Heart right ventricle (tissue), 16 donors: Measurements from ENCODE around the gene ACBD3. TPM values are rescaled to one million over a fixed set of nuclear protein-coding genes. Genes with fewer than 3 reads are reported as not detected.
"Not testable (repeated sequence)": the region's sequence is repeated elsewhere in the genome, so short reads cannot be mapped to it uniquely, and the experiment has no call there.

Source experiments
- ATAC-seq, 8 donors: fragments of 200-7000 bp; cut with Tn5 transposase; one replicate each; pipeline ENCODE4 v1.9.1; 2020; ENCODE audit warnings: mild to moderate bottlenecking in 8 of 8, moderate library complexity in 8 of 8, moderate number of reproducible peaks in 1 of 8
- DNase-seq, 2 donors: peaks; one replicate each; pipeline ENCODE4 v3.0.0-alpha.2; 2020
- H3K27ac ChIP-seq, 10 donors: fragments of 200-600 bp; sonication (generic) in 2 of 10; one replicate each; pipeline versions ENCODE4 v1.5.0 to v1.8.0; 2020 to 2022; ENCODE audit warnings: mild to moderate bottlenecking in 3 of 10
- H3K27me3 ChIP-seq, 7 donors: fragments of 200-600 bp; one replicate each; pipeline ENCODE4 v1.8.0; 2021 to 2022; ENCODE audit warnings: mild to moderate bottlenecking in 2 of 7
- H3K36me3 ChIP-seq, 9 donors: fragments of 200-600 bp; sonication (generic) in 1 of 9; one replicate each; pipeline versions ENCODE4 v1.5.0 to v1.8.0; 2020 to 2022; ENCODE audit warnings: mild to moderate bottlenecking in 2 of 9
- H3K4me1 ChIP-seq, 9 donors: fragments of 200-600 bp; sonication (generic) in 1 of 9; one replicate each; pipeline versions ENCODE4 v1.5.0 to v1.8.0; 2020 to 2022; ENCODE audit warnings: mild to moderate bottlenecking in 4 of 9
- H3K4me3 ChIP-seq, 10 donors: fragments of 200-600 bp; sonication (generic) in 2 of 10; one replicate each; pipeline versions ENCODE4 v1.5.0 to v1.8.0; 2020 to 2022; ENCODE audit warnings: mild to moderate bottlenecking in 7 of 10, moderate library complexity in 2 of 10
- H3K9me3 ChIP-seq, 11 donors: fragments of 200-600 bp in 10 of 11; sonication (generic) in 2 of 11; one replicate each; pipeline versions ENCODE4 v1.5.0 to v1.8.0; 2013 to 2022; ENCODE audit warnings: mild to moderate bottlenecking in 2 of 11, control low read depth in 1 of 11, moderate library complexity in 1 of 11
- WGBS, 2 donors: extraction: QIAGEN DNeasy Blood & Tissue Kit; methylation state at CpG; one replicate each; pipeline ENCODE4 v1.1.7; 2013; ENCODE audit warnings: inconsistent platforms in 1 of 2; 5-methylcytosine and 5-hydroxymethylcytosine counted together
- intact Hi-C, 10 donors: fragments of 100-400 bp; cut with DNase I; formaldehyde crosslinking; loops; one replicate each; pipeline versions ENCODE4 v1.11.1 to v1.14.2; 2022
- polyA plus RNA-seq, 2 donors: library from polyadenylated mRNA; stranded (reverse); fragments of 200-250 nt; gene quantifications; one replicate each; pipeline ENCODE4 v1.2.3, GENCODE V29; 2013
- total RNA-seq, 10 donors: library from RNA; stranded (reverse); fragmentation: NEBNext Ultra II Directional in 3 of 10; extraction: Animal tissue kit (Norgen Biotek cat#: 25700) in 3 of 10; gene quantifications; one replicate each; pipeline versions ENCODE4 v1.2.1 to v1.2.4, GENCODE V29; 2021 to 2023
- TF ChIP-seq, protein P1 (sequence below), 9 donors: fragments of 200-600 bp; sonication (generic) in 2 of 9; IDR thresholded peaks; one replicate each; pipeline versions ENCODE4 v1.5.0 to v1.8.0; 2021 to 2022; ENCODE audit warnings: antibody characterized with exemption in 9 of 9, mild to moderate bottlenecking in 5 of 9, moderate library complexity in 1 of 9
- donor health status: Arrhythmogenic right ventricular cardiomyopathy.
- donor health status: ischemic (EF 13 %, LVEDD 7.1; RV severe dilation, severe dysfunction).
- donor health status: healthy with polysubstance abuse.
- donor health status: DM: no; HTN: yes; CAD: no.
- donor health status: DM: no; HTN: no; CAD: no.
- donor health status: ischemic (EF 25% LVEDD 6.9; RV normal size, moderate dysfunction).
- donor health status: ischemic (EF 25% LVEDD 5.7; RV mildly dilated, moderate dysfunction).
- donor health status: healthy.
- donor health status: DM: yes; HTN: yes; CAD: no.
- donor health status: Ischemic cardiomyopathy.
- donor health status: ischemic (EF 35%, LVEDD 5.7; RV mildly dilated, moderate dysfunction).
- donor health status: nonischemic (EF 11% LVEDD 7.7; RV severe dilation, severe dysfunction).
- donor health status: DM: yes; HTN: yes; CAD: no.
- donor health status: PGD.
- donor health status: ischemic (EF 29% LVEDD 5.4; RV normal size, mild dysfunction).
- donor health status: nonischemic (EF 23%, LVEDD 6.1; RV moderate dilation, normal function).

The ACBD3 gene
- total and polyA plus RNA-seq, 12 donors = 9.3 to 39.1 (median 32.4) TPM

DNA sequence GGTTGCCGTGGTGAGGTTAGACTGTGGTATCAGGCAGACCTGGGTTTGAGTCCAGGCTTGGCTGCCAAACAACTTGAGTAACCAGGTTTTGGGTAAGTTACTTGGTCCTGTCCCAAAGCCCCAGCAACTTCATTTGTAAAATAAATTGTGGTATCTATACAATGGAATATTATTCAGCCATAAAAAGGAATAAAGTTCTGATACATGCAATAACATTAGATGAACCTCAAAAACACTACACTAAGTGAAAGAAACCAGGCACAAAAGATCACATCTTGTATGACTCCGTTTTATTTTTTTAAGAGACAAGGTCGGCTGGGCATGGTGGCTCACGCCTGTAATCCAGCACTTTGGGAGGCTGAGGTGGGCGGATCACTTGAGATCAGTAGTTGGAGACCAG is 20.5 kb upstream of the ACBD3 start:
- H3K36me3 ChIP-seq = no peaks in the 10 kb centered on the region
- no peaks in the 10 kb centered on the region for H3K4me1 ChIP-seq
- intact Hi-C loops = loop anchor here in 1 of 10 donors (10.0 kb wide), 1 partner anchor 118 kb away; no protein-coding TSS in a partner anchor
- H3K9me3 ChIP-seq = no peaks in the 10 kb centered on the region
- WGBS, 2 donors = 85 to 94% methylated on average over 5 of the region's 5 CpGs
- no peak overlapping the region for H3K4me3 ChIP-seq
- H3K27ac ChIP-seq = no peak overlapping the region
- no peak for DNase-seq
- peaks cover 0 to 13% (median 0%) of the 10 kb centered on the region in 7 donors for H3K27me3 ChIP-seq
- ATAC-seq = no peak
- TF ChIP-seq, protein P1, sequence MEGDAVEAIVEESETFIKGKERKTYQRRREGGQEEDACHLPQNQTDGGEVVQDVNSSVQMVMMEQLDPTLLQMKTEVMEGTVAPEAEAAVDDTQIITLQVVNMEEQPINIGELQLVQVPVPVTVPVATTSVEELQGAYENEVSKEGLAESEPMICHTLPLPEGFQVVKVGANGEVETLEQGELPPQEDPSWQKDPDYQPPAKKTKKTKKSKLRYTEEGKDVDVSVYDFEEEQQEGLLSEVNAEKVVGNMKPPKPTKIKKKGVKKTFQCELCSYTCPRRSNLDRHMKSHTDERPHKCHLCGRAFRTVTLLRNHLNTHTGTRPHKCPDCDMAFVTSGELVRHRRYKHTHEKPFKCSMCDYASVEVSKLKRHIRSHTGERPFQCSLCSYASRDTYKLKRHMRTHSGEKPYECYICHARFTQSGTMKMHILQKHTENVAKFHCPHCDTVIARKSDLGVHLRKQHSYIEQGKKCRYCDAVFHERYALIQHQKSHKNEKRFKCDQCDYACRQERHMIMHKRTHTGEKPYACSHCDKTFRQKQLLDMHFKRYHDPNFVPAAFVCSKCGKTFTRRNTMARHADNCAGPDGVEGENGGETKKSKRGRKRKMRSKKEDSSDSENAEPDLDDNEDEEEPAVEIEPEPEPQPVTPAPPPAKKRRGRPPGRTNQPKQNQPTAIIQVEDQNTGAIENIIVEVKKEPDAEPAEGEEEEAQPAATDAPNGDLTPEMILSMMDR (IDR thresholded peaks at IDR 0.05) = no peak

GRCh38 chr1:226204198-226204597 is 17.7 kb upstream of the ACBD3 start:
- no peak overlapping the region for H3K27ac ChIP-seq
- H3K27me3 ChIP-seq = peaks cover 0 to 13% (median 0%) of the 10 kb centered on the region in 7 donors
- no peaks in the 10 kb centered on the region for H3K9me3 ChIP-seq
- no peaks in the 10 kb centered on the region for H3K36me3 ChIP-seq
- DNase-seq (no peak), ATAC-seq (no peak)
- no peak overlapping the region for H3K4me3 ChIP-seq
- intact Hi-C loops = loop anchor here in 1 of 10 donors (10.0 kb wide), 1 partner anchor 121 kb away; no protein-coding TSS in a partner anchor
- peaks cover 0 to 4% (median 0%) of the 10 kb centered on the region in 9 donors for H3K4me1 ChIP-seq
- TF ChIP-seq, protein P1 (IDR thresholded peaks at IDR 0.05) = no peak

DNA sequence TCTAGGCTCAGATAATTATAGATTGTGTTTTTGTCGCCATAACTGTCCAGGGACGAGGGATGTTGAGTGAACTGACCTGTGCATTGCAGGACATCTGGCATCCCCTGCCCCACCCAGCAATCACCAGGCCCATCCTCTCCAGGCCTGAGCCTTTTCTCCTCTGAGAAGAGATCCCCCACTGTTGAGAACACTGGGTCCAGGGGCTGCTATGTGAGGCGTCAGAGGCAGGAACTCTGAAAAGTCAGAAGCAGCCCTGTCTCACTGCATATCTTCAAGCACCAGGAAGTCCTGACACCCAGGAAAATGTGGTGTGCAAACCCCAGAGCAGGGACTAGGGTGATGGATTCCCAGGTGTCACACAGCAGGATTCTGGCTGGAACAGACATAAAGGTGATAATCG is 17.1 kb upstream of the ACBD3 start:
- intact Hi-C loops = loop anchor here in 1 of 10 donors (10.0 kb wide), 1 partner anchor 121 kb away; no protein-coding TSS in a partner anchor
- 82 to 91% methylated on average over 4 of the region's 4 CpGs for WGBS, 2 donors
- TF ChIP-seq, protein P1 (IDR thresholded peaks at IDR 0.05) = no peak

DNA sequence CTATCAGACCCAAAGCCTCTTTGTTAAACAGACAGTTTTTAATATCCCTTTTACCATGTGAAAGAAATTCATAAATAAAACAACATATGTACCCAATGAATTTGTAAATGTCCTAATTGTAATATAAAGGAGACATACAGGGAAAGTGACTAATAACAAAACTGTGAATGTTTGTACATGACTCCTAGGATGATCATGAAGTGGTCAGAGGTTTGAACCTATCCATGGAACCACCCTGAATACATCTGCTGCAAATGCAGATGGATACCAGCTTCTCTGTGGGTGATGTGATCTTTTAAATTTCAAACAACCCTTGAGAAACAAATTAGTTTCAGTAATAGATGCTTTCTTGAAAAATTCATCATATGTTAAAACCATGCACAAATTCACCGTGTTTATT is 16.7 kb upstream of the ACBD3 start:
- intact Hi-C loops = loop anchor here in 1 of 10 donors (10.0 kb wide), 1 partner anchor 122 kb away; no protein-coding TSS in a partner anchor
- H3K4me1 ChIP-seq = peaks cover 0 to 4% (median 0%) of the 10 kb centered on the region in 9 donors
- no peaks in the 10 kb centered on the region for H3K9me3 ChIP-seq
- TF ChIP-seq, protein P1 (IDR thresholded peaks at IDR 0.05) = no peak
- H3K27me3 ChIP-seq = peaks cover 0 to 21% (median 0%) of the 10 kb centered on the region in 7 donors
- no peak overlapping the region for H3K27ac ChIP-seq
- WGBS, 2 donors = 81 to 84% methylated on average over 1 of the region's 1 CpG
- no peaks in the 10 kb centered on the region for H3K36me3 ChIP-seq
- ATAC-seq (no peak), DNase-seq (no peak)
- no peak overlapping the region for H3K4me3 ChIP-seq

More for the DNA sequence above, 17.1 kb upstream of the ACBD3 start:
- ATAC-seq = no peak
- peaks cover 0 to 19% (median 0%) of the 10 kb centered on the region in 7 donors for H3K27me3 ChIP-seq
- H3K9me3 ChIP-seq = no peaks in the 10 kb centered on the region
- no peak for DNase-seq
- H3K36me3 ChIP-seq = no peaks in the 10 kb centered on the region
- H3K27ac ChIP-seq = no peak overlapping the region
- no peak overlapping the region for H3K4me3 ChIP-seq
- H3K4me1 ChIP-seq = peaks cover 0 to 4% (median 0%) of the 10 kb centered on the region in 9 donors

- DNase-seq = not testable (repeated sequence)
Measured at GRCh38 chr1:226202666-226203065, 16.1 kb upstream of the ACBD3 start.

More at GRCh38 chr1:226202666-226203065, 16.1 kb upstream of the ACBD3 start:
- intact Hi-C loops = loop anchor here in 1 of 10 donors (10.0 kb wide), 1 partner anchor 122 kb away; no protein-coding TSS in a partner anchor
- not testable (repeated sequence) for H3K4me3 ChIP-seq, H3K27ac ChIP-seq, H3K36me3 ChIP-seq, H3K9me3 ChIP-seq, ATAC-seq, H3K4me1 ChIP-seq
- WGBS, 2 donors = 87 to 89% methylated on average over 6 of the region's 6 CpGs
- H3K27me3 ChIP-seq = peaks cover 0 to 21% (median 0%) of the 10 kb centered on the region in 7 donors
